ENCODE data around the gene IGF2BP2. TPM values are rescaled to one million over a fixed set of nuclear protein-coding genes. Genes with fewer than 3 reads are reported as not detected.
A peak's percentile ranks its signal among the peaks of the same experiment; 100 is the strongest.

IGF2BP2 gene
- total and polyA plus RNA-seq, 2 of the 4 experiments (the other 2 are of a cell fraction): 23.4 to 88.2 TPM

GRCh38 chr3:185711255-185711870 lies 113.5 kb downstream of the IGF2BP2 start:
- Histone ChIP-seq H3K9ac (ENCODE audit: low read depth, low read length) (no peak overlapping the region), H3K23ac (ENCODE audit: low read depth, low read length) (0 out of 2 replicates have a peak overlapping the region, but pooled peaks have one; percentile 1), H2BK15ac (ENCODE audit: low read depth, low read length) (no peak overlapping the region; the same call in 2 of the 3 replicates), H2BK5ac (ENCODE audit: low read depth, low read length, poor library complexity, severe bottlenecking) (no peak overlapping the region), H3K4me3 (ENCODE audit: insufficient read depth, low read depth, low read length) (no peak overlapping the region), H3K27ac (ENCODE audit: insufficient read depth, low read length) (no peak overlapping the region), H3K9me3 (ENCODE audit: control insufficient read depth, insufficient read depth, low read length) (no peaks in the 10 kb centered on the region), H3K4me1 (ENCODE audit: control insufficient read depth, insufficient read depth, low read length) (peaks cover 18% of the 10 kb centered on the region), H3K18ac (ENCODE audit: low read depth, low read length) (no peak overlapping the region), H3K9me1 (ENCODE audit: insufficient read depth, low read length) (peaks cover 27% of the 10 kb centered on the region), H2AK9ac (replicated peaks; ENCODE audit: low read depth, low read length, poor library complexity) (peak overlapping the region; percentile 22), H2AFZ (replicated peaks; ENCODE audit: low read length, poor library complexity) (no peak overlapping the region), H2AK5ac (ENCODE audit: low read depth, low read length) (no peak overlapping the region), H4K8ac (ENCODE audit: low read depth in 2 of 2, low read length in 2 of 2) (peak overlapping the region in 1 of 2 experiments; percentile 3; a peak in 1 of 4 replicates), H3K79me1 (ENCODE audit: low read depth in 1 of 2, low read length in 2 of 2) (peaks cover 22 to 79% of the 10 kb centered on the region in 2 experiments; a peak in 3 of 4 replicates), H3K36me3 (ENCODE audit: control insufficient read depth, insufficient read depth, low read length) (no peaks in the 10 kb centered on the region), H2BK20ac (ENCODE audit: low read depth, low read length) (0 out of 2 replicates have a peak overlapping the region, but pooled peaks have one; percentile 1), H3K4ac (ENCODE audit: low read depth, low read length) (no peak overlapping the region), H4K20me1 (ENCODE audit: insufficient read depth, low read length) (peaks cover 72% of the 10 kb centered on the region), H4K5ac (ENCODE audit: low read depth, low read length) (no peak overlapping the region), H3K14ac (replicated peaks; ENCODE audit: low read depth, low read length) (no peak overlapping the region; the same call in 1 of the 2 replicates), H3K4me2 (ENCODE audit: low read depth, low read length) (0 out of 2 replicates have a peak overlapping the region, but pooled peaks have one; percentile 0), H4K91ac (ENCODE audit: insufficient read depth, low read depth, low read length) (no peak overlapping the region; the same call in 1 of the 2 replicates), H3K27me3 (ENCODE audit: control insufficient read depth, insufficient read depth, low read length) (no peaks in the 10 kb centered on the region), H2BK120ac (ENCODE audit: low read depth, low read length) (no peak overlapping the region), H3K56ac (ENCODE audit: extremely low read depth, insufficient read depth, low read length) (no peak overlapping the region)
- dilution Hi-C loops (cut with HindIII; ENCODE audit: low sequenced_read_pairs, unreplicated experiment): no loop called here
- intact Hi-C loops (cut with micrococcal nuclease): no loop called here
- no TSS peak for BruUV-seq (replicated peaks)
- ATAC-seq (ENCODE audit: low read depth): peak; percentile 33
- 52% methylated on average over 5 of the region's 8 CpGs; no CpG with 5 or more reads in 1 of the 2 experiments for WGBS, 2 experiments (ENCODE audit: extremely low coverage in 2 of 2, insufficient read length in 1 of 2)
- TF ChIP-seq MXI1 (IDR thresholded peaks at IDR 0.05; ENCODE audit: borderline replicate concordance, low read depth, low read length): no peak
- no peak for TF ChIP-seq BHLHE40 (IDR thresholded peaks at IDR 0.05; ENCODE audit: low read depth, low read length)
- TF ChIP-seq ELK1 (IDR thresholded peaks at IDR 0.05; ENCODE audit: borderline replicate concordance, low read depth, low read length): no peak
- no peak for TF ChIP-seq FOS (IDR thresholded peaks at IDR 0.05; ENCODE audit: low read depth, low read length)
- TF ChIP-seq RAD21 (IDR thresholded peaks at IDR 0.05; ENCODE audit: low read length): no peak
- no peak for TF ChIP-seq USF2 (IDR thresholded peaks at IDR 0.05; ENCODE audit: low read depth, low read length)
- TF ChIP-seq MAFK (IDR thresholded peaks at IDR 0.05; ENCODE audit: low read depth, low read length): no peak
- TF ChIP-seq CEBPB (IDR thresholded peaks at IDR 0.05; ENCODE audit: low read depth, low read length): no peak
- TF ChIP-seq SMC3 (IDR thresholded peaks at IDR 0.05; ENCODE audit: low read depth, low read length): no peak
- TF ChIP-seq RFX5 (IDR thresholded peaks at IDR 0.05; ENCODE audit: low read depth, low read length): no peak
- no peak for TF ChIP-seq RCOR1 (IDR thresholded peaks at IDR 0.05; ENCODE audit: insufficient replicate concordance, low read length)
- no peak for TF ChIP-seq CTCF (conservative IDR thresholded peaks at IDR 0.05; ENCODE audit: low read depth, low read length)
- TF ChIP-seq POLR2A (IDR thresholded peaks at IDR 0.05; ENCODE audit: low read depth, low read length): no peak
- TF ChIP-seq NFE2L2 (IDR thresholded peaks at IDR 0.05; ENCODE audit: low read depth, low read length): no peak
- no peak for TF ChIP-seq CHD1 (IDR thresholded peaks at IDR 0.05; ENCODE audit: low read depth, low read length)
- in situ Hi-C loops (cut with MboI; ENCODE audit: low sequenced_read_pairs): no loop called here
- ChIA-PET POLR2A (ENCODE audit: unreplicated experiment) (interaction anchor here (0.6 kb wide), 1 partner anchor 22 kb away, joined by 3 read pairs; no protein-coding TSS in a partner anchor), CTCF (interaction anchor here (0.7 to 2.5 kb wide), 3 partner anchors 18 to 848 kb away, joined by 3 to 7 read pairs (median 3); no protein-coding TSS in a partner anchor)
- peak; percentile 59 for DNase-seq
